Neural progenitor cell (in vitro differentiated cells): Measurements from ENCODE around the gene VAV3. TPM values are rescaled to one million over a fixed set of nuclear protein-coding genes. Genes with fewer than 3 reads are reported as not detected.

Experiments used
- DNase-seq: peaks from one replicate; pipeline ENCODE4 v3.0.0-alpha.2; 2016; ENCODE audit warnings: low spot score
- H2AFZ ChIP-seq: fragments of 200-600 bp; sonication (generic); replicated peaks from 2 replicates; pipeline ENCODE4 v1.6.1; 2016; ENCODE audit warnings: antibody characterized with exemption
- H3F3A ChIP-seq: fragments of 200-600 bp; sonication (generic); 2 replicates; pipeline ENCODE4 v1.6.1; 2016; ENCODE audit warnings: antibody characterized with exemption, low read depth
- H3K27ac ChIP-seq: fragments of 200-600 bp; sonication (generic); 2 replicates; pipeline ENCODE4 v1.5.1; 2016; ENCODE audit warnings: mild to moderate bottlenecking
- H3K27me3 ChIP-seq: fragments of 200-600 bp; sonication (generic); 2 replicates; pipeline ENCODE4 v1.6.1; 2016; ENCODE audit warnings: mild to moderate bottlenecking, moderate library complexity
- H3K36me3 ChIP-seq: fragments of 200-600 bp; sonication (generic); 2 replicates; pipeline ENCODE4 v1.5.1; 2016
- H3K4me1 ChIP-seq: fragments of 200-600 bp; sonication (generic); 2 replicates; pipeline ENCODE4 v1.6.1; 2016; ENCODE audit warnings: mixed run types
- H3K4me2 ChIP-seq: fragments of 200-600 bp; sonication (generic); 2 replicates; pipeline ENCODE4 v1.6.1; 2016
- H3K4me3 ChIP-seq: fragments of 200-600 bp; sonication (generic); 2 replicates; pipeline ENCODE4 v1.5.1; 2016
- H3K79me2 ChIP-seq: fragments of 200-600 bp; sonication (generic); 2 replicates; pipeline ENCODE4 v1.6.1; 2016; ENCODE audit warnings: low read depth
- H3K9ac ChIP-seq: fragments of 200-600 bp; sonication (generic); 2 replicates; pipeline ENCODE4 v1.6.1; 2016
- H3K9me3 ChIP-seq: fragments of 200-600 bp; sonication (generic); 2 replicates; pipeline ENCODE4 v1.5.1; 2016; ENCODE audit warnings: low read depth
- H4K20me1 ChIP-seq: fragments of 200-600 bp; sonication (generic); 2 replicates; pipeline ENCODE4 v1.6.1; 2016; ENCODE audit warnings: low read depth
- H3K27ac Mint-ChIP-seq: 3 replicates; pipeline ENCODE4 v1.8.0; 2021; ENCODE audit warnings: mixed read lengths
- H3K27me3 Mint-ChIP-seq: 2 replicates; pipeline ENCODE4 v1.8.0; 2022; ENCODE audit warnings: low read depth, mild to moderate bottlenecking, inconsistent platforms, moderate library complexity, mixed read lengths; ENCODE audit not compliant: insufficient read depth
- H3K36me3 Mint-ChIP-seq: 3 replicates; pipeline ENCODE4 v1.8.0; 2021; ENCODE audit warnings: mixed read lengths
- H3K4me1 Mint-ChIP-seq: 3 replicates; pipeline ENCODE4 v1.8.0; 2021; ENCODE audit warnings: mixed read lengths
- H3K4me3 Mint-ChIP-seq: 3 replicates; pipeline ENCODE4 v1.8.0; 2021; ENCODE audit warnings: mild to moderate bottlenecking, moderate library complexity, mixed read lengths
- H3K9me3 Mint-ChIP-seq: 3 replicates; pipeline ENCODE4 v1.8.0; 2020; ENCODE audit warnings: mixed read lengths
- EZH2 ChIP-seq: fragments of 200-600 bp; sonication (generic); IDR thresholded peaks from 2 replicates; pipeline ENCODE4 v1.6.1; 2017; ENCODE audit warnings: antibody characterized with exemption, mild to moderate bottlenecking, moderate library complexity
- EZH2phosphoT487 ChIP-seq: fragments of 200-600 bp; sonication (generic); IDR thresholded peaks from 2 replicates; pipeline ENCODE4 v1.6.1; 2017; ENCODE audit warnings: antibody characterized with exemption
- total RNA-seq: library from RNA; depleted of rRNA; stranded (reverse); fragments of >200 nt; gene quantifications from 2 replicates; pipeline ENCODE4 v1.2.3, GENCODE V29; 2015; ENCODE audit warnings: low replicate concordance
- TF ChIP-seq, protein P1 (sequence below): fragments of 200-600 bp; sonication (generic); IDR thresholded peaks from 2 replicates; pipeline ENCODE4 v1.5.1; 2017; ENCODE audit warnings: antibody characterized with exemption, mild to moderate bottlenecking

Gene VAV3
- total RNA-seq, 1 donor from 2014 or later = 1.7 TPM

DNA sequence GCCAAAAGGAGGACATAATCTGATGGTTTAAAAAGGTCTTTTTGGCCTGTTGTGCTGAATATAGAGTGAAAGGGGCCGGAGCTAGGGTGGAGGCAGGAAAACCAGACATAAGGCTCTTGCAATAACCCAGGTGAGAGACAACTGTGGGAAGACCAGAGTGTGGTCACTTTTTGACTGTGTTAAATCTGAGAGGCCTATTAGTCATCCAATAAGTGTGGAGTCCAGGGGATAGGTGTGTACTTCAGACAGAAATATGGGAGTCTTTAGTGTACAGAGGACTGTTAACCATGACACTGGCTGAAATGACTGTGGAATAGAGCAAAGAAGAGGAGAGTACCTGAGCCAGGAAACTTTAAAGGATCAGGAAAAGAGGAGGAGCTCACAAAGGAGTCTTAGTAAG, 89.3 kb downstream of the VAV3 start:
- Histone ChIP-seq H3K4me1 (peaks cover 4% of the 10 kb centered on the region), H3K36me3 (no peaks in the 10 kb centered on the region), H3K79me2 (no peaks in the 10 kb centered on the region), H3K27me3 (no peaks in the 10 kb centered on the region), H2AFZ (no peak overlapping the region), H3K9ac (no peak overlapping the region), H3K4me3 (no peak overlapping the region), H3F3A (no peaks in the 10 kb centered on the region), H3K9me3 (no peaks in the 10 kb centered on the region), H3K27ac (no peak overlapping the region), H3K4me2 (no peak overlapping the region), H4K20me1 (no peaks in the 10 kb centered on the region)
- Mint-ChIP-seq H3K36me3 (no peaks in the 10 kb centered on the region), H3K27me3 (no peaks in the 10 kb centered on the region), H3K4me1 (no peaks in the 10 kb centered on the region), H3K27ac (no peak overlapping the region), H3K9me3 (no peaks in the 10 kb centered on the region), H3K4me3 (no peak overlapping the region)
- no peak for DNase-seq
- TF ChIP-seq, protein P1, sequence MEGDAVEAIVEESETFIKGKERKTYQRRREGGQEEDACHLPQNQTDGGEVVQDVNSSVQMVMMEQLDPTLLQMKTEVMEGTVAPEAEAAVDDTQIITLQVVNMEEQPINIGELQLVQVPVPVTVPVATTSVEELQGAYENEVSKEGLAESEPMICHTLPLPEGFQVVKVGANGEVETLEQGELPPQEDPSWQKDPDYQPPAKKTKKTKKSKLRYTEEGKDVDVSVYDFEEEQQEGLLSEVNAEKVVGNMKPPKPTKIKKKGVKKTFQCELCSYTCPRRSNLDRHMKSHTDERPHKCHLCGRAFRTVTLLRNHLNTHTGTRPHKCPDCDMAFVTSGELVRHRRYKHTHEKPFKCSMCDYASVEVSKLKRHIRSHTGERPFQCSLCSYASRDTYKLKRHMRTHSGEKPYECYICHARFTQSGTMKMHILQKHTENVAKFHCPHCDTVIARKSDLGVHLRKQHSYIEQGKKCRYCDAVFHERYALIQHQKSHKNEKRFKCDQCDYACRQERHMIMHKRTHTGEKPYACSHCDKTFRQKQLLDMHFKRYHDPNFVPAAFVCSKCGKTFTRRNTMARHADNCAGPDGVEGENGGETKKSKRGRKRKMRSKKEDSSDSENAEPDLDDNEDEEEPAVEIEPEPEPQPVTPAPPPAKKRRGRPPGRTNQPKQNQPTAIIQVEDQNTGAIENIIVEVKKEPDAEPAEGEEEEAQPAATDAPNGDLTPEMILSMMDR = no peak
- TF ChIP-seq EZH2 = no peak

DNA sequence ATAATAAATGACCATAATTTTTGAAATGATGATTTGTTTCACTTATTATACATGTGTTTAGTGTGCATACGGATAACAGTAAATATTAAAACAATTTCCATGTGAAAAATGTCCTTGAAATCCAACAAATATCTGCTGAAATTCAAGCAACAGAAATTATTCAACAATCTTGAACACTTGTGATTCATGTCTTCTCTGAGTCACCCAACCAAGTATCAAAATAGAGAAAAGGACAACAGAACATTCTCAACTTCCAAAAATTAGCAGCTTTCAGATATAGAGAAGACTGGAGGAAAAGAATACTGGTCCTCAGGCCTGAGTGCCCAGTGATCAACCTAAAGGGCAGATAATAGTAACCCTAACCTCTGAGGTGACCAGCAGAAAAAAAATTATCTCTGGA, 90.8 kb downstream of the VAV3 start:
- no peaks in the 10 kb centered on the region for H3K9me3 ChIP-seq
- Mint-ChIP-seq H3K4me1 (no peaks in the 10 kb centered on the region), H3K9me3 (peaks cover 3% of the 10 kb centered on the region), H3K36me3 (no peaks in the 10 kb centered on the region), H3K27ac (no peak overlapping the region), H3K4me3 (no peak overlapping the region), H3K27me3 (no peaks in the 10 kb centered on the region)
- H3K4me3 ChIP-seq = no peak overlapping the region
- no peak overlapping the region for H3K27ac ChIP-seq
- H4K20me1 ChIP-seq = no peaks in the 10 kb centered on the region
- no peak for DNase-seq
- H2AFZ ChIP-seq = no peak overlapping the region
- TF ChIP-seq, protein P1 = no peak
- TF ChIP-seq EZH2 = no peak
- TF ChIP-seq EZH2phosphoT487 = no peak
- H3K4me2 ChIP-seq = no peak overlapping the region
- H3K36me3 ChIP-seq = no peaks in the 10 kb centered on the region
- peaks cover 4% of the 10 kb centered on the region for H3K4me1 ChIP-seq
- no peaks in the 10 kb centered on the region for H3K27me3 ChIP-seq
- H3K79me2 ChIP-seq = no peaks in the 10 kb centered on the region
- no peaks in the 10 kb centered on the region for H3F3A ChIP-seq
- no peak overlapping the region for H3K9ac ChIP-seq

DNA sequence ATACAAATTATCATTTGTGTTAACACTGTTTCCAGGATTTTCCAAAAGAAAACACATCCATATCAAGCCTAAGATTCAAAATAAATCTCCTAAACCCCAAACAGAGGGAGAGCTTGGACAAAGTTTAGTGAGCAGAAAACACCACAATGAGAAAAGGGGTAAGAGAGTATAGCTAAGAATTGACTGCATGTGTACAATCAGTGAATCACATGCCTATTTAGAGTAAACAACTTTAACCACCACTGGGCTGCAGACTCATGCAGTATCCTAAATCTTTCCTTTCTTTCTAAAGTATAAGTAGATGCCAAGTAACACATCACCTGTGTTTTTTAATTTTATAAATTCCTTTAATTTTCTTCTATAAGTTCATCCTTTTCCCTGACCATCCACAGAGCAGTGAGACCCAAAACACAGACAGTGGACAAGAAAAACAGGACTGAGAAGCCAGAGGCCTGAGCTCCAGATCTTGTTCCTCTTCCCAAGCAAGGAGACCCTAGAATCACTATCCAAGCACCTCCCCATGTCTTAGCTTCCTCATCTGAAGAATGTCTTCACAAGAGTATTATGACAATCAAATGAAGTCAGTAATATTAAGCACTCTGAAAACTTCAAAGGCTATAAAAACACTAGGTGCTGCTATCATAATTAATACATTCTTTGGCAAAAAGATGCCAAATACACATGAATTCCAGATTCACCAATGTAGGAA, 93.1 kb downstream of the VAV3 start:
- no peak overlapping the region for H3K4me2 ChIP-seq
- H3K9me3 ChIP-seq = no peaks in the 10 kb centered on the region
- H3K36me3 Mint-ChIP-seq = no peaks in the 10 kb centered on the region
- H4K20me1 ChIP-seq = no peaks in the 10 kb centered on the region
- H3K4me1 ChIP-seq = peaks cover 10% of the 10 kb centered on the region
- H3K79me2 ChIP-seq = no peaks in the 10 kb centered on the region
- peaks cover 10% of the 10 kb centered on the region for H3K4me1 Mint-ChIP-seq
- H3K4me3 Mint-ChIP-seq = no peak overlapping the region
- DNase-seq = no peak
- no peaks in the 10 kb centered on the region for H3K36me3 ChIP-seq
- no peak overlapping the region for H3K9ac ChIP-seq
- TF ChIP-seq, protein P1 = no peak
- TF ChIP-seq EZH2phosphoT487 (no peak), EZH2 (no peak)
- H3K9me3 Mint-ChIP-seq = peaks cover 3% of the 10 kb centered on the region
- H3K27ac ChIP-seq = no peak overlapping the region
- peaks cover 12% of the 10 kb centered on the region for H3F3A ChIP-seq
- H3K4me3 ChIP-seq = no peak overlapping the region
- no peaks in the 10 kb centered on the region for H3K27me3 Mint-ChIP-seq
- H3K27ac Mint-ChIP-seq = no peak overlapping the region
- peaks cover 7% of the 10 kb centered on the region for H3K27me3 ChIP-seq
- no peak overlapping the region for H2AFZ ChIP-seq
